Brain microvascular endothelial cell (primary cell): ENCODE data around the gene IL4R.
"Not testable (repeated sequence)": the region's sequence is repeated elsewhere in the genome, so short reads cannot be mapped to it uniquely, and the experiment has no call there.

Source experiments
- DNase-seq: peaks from one replicate; pipeline ENCODE4 v3.0.0-alpha.2; 2020
- H3K27ac ChIP-seq: fragments of 250-450 bp; sonication (Bioruptor Pico); 2 replicates; pipeline ENCODE4 v1.5.1; 2020; ENCODE audit warnings: mild to moderate bottlenecking, moderate library complexity
- H3K27me3 ChIP-seq: fragments of 250-450 bp; sonication (Bioruptor Pico); replicated peaks from 2 replicates; pipeline ENCODE4 v1.5.1; 2020; ENCODE audit warnings: mild to moderate bottlenecking
- H3K36me3 ChIP-seq: fragments of 250-450 bp; sonication (Bioruptor Pico); replicated peaks from 2 replicates; pipeline ENCODE4 v1.5.1; 2020; ENCODE audit warnings: mild to moderate bottlenecking
- H3K4me3 ChIP-seq: 2 replicates; pipeline ENCODE4 v1.5.1; 2011; ENCODE audit warnings: low read depth, mild to moderate bottlenecking, control low read depth, low read length, moderate library complexity
- in situ Hi-C: cut with HindIII; loops from 2 replicates; pipeline ENCODE4 v1.10.0; 2017; ENCODE audit warnings: low sequenced_read_pairs, low pct_ligation_motif_present
- TF ChIP-seq, protein P1 (sequence below): IDR thresholded peaks from 2 replicates; pipeline ENCODE4 v1.5.1; 2011; ENCODE audit warnings: low read depth, mild to moderate bottlenecking, moderate library complexity, low read length, control low read depth, inconsistent platforms; ENCODE audit errors: missing control alignments

IL4R gene

DNA sequence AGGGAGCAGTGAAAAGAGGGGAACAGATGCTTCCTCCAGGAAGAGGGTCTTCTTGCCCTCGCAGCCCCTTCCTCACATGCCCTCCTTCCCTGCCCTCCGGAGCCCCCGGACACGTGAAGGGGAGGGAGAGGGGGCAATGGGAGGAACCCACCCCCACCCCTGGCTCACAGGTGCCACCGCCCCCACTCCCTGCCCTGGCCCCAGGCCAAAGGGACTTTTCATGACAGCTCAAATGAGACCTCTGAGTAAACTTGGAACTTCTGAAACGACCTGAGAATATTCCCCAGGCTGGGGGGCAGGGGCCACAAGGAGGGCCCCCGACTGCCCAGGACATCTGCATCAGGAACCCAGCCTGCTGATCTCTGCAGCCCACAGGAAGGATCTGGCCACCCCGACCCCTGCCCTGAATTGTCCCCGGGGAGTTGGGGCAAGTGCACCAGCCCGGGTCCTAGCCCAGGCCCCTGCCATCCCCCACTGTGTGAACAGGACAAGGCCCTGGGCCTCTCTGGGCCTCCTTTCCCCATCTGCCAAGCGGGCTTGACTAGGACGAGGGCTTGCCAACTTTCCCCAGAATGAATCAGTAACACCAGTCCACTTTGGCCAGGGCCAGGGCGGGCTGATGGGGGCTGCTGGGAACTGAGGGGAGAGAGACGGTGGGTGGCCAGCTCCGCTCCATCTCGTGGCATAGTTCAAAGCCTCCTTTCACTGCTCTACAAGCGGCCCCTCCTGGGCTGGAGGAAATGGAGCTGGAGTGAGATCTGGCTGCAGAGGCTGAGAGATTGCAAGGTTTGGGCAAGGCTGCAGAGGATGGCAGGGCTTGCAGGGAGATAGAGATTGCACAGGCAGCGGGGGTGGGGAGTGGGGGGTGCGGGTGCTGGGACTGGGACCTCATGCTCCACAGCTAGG, 92.0 kb downstream of the IL4R start:
- H3K27me3 ChIP-seq = no peaks in the 10 kb centered on the region
- no peak for DNase-seq
- in situ Hi-C loops = no loop called here
- TF ChIP-seq, protein P1, sequence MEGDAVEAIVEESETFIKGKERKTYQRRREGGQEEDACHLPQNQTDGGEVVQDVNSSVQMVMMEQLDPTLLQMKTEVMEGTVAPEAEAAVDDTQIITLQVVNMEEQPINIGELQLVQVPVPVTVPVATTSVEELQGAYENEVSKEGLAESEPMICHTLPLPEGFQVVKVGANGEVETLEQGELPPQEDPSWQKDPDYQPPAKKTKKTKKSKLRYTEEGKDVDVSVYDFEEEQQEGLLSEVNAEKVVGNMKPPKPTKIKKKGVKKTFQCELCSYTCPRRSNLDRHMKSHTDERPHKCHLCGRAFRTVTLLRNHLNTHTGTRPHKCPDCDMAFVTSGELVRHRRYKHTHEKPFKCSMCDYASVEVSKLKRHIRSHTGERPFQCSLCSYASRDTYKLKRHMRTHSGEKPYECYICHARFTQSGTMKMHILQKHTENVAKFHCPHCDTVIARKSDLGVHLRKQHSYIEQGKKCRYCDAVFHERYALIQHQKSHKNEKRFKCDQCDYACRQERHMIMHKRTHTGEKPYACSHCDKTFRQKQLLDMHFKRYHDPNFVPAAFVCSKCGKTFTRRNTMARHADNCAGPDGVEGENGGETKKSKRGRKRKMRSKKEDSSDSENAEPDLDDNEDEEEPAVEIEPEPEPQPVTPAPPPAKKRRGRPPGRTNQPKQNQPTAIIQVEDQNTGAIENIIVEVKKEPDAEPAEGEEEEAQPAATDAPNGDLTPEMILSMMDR = no peak
- no peak overlapping the region for H3K4me3 ChIP-seq
- H3K27ac ChIP-seq = no peak overlapping the region
- H3K36me3 ChIP-seq = no peaks in the 10 kb centered on the region

DNA sequence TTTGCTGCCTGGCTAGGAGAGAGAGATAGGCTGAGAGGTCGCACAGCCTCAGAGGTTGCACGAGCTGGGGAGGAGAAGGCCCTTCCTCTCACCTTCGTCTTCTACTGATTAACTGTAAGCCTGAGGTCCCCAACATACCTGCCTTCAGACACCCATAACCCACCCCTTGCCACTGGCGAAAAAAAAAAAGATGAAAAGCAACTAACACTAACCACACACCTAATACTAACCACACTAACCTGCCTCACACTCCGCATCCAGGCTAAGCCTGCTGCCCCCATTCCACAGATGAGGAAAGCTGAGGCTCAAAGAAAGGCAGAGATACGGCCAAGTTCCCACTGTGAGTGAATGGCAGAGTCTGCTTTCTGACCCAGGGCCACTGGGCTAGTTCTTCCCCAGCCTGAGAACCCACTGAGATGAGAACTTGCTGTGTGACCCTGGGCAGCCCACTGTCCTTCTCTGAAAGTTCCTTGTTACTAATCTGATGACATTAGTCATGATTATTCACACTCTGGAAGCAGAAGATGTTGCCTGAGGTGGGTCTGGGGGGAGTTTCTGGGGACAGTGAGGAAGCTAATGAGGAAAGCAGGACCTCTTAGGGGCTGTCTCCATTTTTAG, 92.8 kb downstream of the IL4R start:
- H3K27me3 ChIP-seq = no peaks in the 10 kb centered on the region
- no peak for DNase-seq
- H3K36me3 ChIP-seq = no peaks in the 10 kb centered on the region
- no peak overlapping the region for H3K4me3 ChIP-seq
- TF ChIP-seq, protein P1 = no peak
- in situ Hi-C loops = no loop called here
- H3K27ac ChIP-seq = no peak overlapping the region

DNA sequence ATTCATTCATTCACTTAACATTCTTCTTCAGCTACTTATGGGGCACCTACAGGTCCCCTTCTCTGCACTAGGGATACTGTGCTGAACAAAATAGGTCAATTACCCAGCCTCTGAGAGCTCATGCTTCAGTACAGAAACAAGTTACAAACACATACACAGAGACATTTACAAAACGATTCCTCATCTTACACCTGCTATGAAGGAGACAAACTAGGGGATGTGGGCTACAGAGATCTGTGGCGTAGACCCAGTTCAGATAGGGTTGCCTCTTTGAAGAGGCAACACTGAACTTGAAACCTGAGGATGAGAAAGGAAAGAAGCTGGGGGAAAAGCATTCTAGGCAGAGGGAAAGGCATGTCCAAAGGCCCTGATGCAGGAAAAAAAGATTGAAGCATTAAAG, 93.4 kb downstream of the IL4R start:
- Histone ChIP-seq H3K4me3 (no peak overlapping the region), H3K27me3 (no peaks in the 10 kb centered on the region), H3K27ac (peak overlapping the region; percentile 41), H3K36me3 (no peaks in the 10 kb centered on the region)
- in situ Hi-C loops = no loop called here
- TF ChIP-seq, protein P1 = no peak
- no peak for DNase-seq

DNA sequence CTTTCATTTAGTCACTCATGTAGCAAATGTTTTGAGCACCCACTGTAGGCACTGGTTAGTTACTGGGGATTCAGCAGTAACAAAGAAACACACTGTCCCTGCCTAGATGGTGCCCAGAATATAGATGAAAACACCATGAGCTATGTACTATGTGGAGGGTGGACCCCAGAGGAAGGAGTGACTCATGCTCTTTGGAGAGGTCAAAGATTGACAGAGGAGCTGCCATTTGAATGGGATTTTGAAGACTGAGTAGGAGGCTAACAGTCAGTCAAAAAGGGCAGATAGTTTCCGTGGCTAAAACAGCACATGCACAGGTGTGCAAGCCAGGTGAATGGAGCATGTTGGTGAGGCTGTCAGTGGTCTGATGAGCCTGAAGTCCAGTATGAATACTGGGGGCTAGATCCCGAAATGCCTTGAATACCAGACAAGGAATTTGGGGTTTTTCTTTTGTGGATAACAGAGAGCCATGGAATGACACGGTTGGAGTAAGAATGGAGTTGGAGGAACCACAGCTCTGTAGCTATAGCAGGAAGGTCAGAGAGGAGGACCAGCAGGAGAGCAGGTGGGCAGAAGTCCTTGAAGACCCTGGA, 94.3 kb downstream of the IL4R start:
- no peaks in the 10 kb centered on the region for H3K36me3 ChIP-seq
- DNase-seq = peak; percentile 87

DNA sequence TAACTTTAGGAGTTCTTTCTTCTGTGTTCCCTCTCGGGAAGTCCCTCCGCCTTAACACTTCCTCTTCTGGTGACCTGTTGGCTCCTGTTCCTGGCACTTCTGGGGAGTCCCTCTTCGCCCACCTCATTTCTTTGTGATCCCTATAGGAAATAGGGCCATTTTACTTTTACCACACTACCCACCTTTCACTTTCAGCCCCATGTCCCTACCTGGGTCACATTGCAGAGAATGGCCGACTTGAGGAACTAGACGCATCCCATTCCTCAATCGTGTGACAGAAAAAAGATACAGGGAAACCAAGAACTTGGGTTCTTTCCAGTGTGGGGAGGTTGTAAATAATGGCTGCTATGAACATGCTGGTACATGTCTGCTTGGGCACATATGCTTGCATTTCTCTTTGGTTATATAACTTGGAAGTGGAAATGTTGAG, 94.8 kb downstream of the IL4R start:
- H3K27ac ChIP-seq = peak overlapping the region; percentile 36

More for the DNA sequence above, 94.3 kb downstream of the IL4R start:
- in situ Hi-C loops = no loop called here
- Histone ChIP-seq H3K27me3 (no peaks in the 10 kb centered on the region), H3K27ac (peak overlapping the region; percentile 36), H3K4me3 (no peak overlapping the region)
- TF ChIP-seq, protein P1 = no peak

DNA sequence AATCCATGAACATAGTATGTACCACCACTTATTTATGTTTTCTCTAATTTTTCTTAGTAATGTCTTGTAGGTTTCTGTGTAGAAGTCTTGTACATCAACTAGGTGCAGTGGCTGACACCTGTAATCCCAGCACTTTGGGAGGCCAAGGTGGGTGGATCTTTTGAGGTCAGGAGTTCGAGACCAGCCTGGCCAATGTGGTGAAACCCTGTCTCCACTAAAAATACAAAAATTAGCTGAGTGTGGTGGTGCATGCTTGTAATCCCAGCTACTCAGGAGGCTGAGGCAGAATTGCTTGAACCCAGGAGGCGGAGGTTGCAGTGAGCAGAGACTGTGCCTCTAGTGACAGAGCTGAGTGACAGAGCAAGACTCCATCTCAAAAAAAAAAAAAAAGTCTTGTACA, 96.2 kb downstream of the IL4R start:
- H3K27ac ChIP-seq, H3K36me3 ChIP-seq, H3K27me3 ChIP-seq, DNase-seq, in situ Hi-C loops, H3K4me3 ChIP-seq: not testable (repeated sequence)

More for the DNA sequence above, 94.8 kb downstream of the IL4R start:
- H3K36me3 ChIP-seq = no peaks in the 10 kb centered on the region
- no peak for DNase-seq
- H3K27me3 ChIP-seq = no peaks in the 10 kb centered on the region
- no peak overlapping the region for H3K4me3 ChIP-seq
- in situ Hi-C loops = no loop called here
- TF ChIP-seq, protein P1 = no peak
